HepG2 (cell line): ENCODE data around the gene SGK1. TPM values are rescaled to one million over a fixed set of nuclear protein-coding genes. Genes with fewer than 3 reads are reported as not detected.

Source experiments
- BRD4 ChIP-seq: sonication (generic); formaldehyde crosslinking; IDR thresholded peaks from 2 replicates; pipeline ENCODE4 v1.4.0; 2020; ENCODE audit warnings: missing genetic modification reagents
- CENPT ChIP-seq: sonication (generic); formaldehyde crosslinking; IDR thresholded peaks from 2 replicates; pipeline ENCODE4 v1.8.0; 2022; ENCODE audit warnings: low read depth, mild to moderate bottlenecking, moderate library complexity, missing genetic modification reagents
- CENPX ChIP-seq: sonication (generic); formaldehyde crosslinking; IDR thresholded peaks from 2 replicates; pipeline ENCODE4 v1.9.0; 2021; ENCODE audit warnings: mild to moderate bottlenecking, missing genetic modification reagents, moderate library complexity
- CSRNP2 ChIP-seq: sonication (generic); formaldehyde crosslinking; conservative IDR thresholded peaks from 2 replicates; pipeline ENCODE4 v1.8.0; 2022; ENCODE audit warnings: low read depth, missing genetic modification reagents
- HIVEP1 ChIP-seq: sonication (generic); formaldehyde crosslinking; IDR thresholded peaks from 2 replicates; pipeline ENCODE4 v1.4.0; 2020; ENCODE audit warnings: mild to moderate bottlenecking, missing genetic modification reagents
- HNF1A ChIP-seq, 2 experiments: sonication (generic) in 1 of 2; formaldehyde crosslinking in 1 of 2; IDR thresholded peaks; 2 replicates each; pipeline versions ENCODE4 v1.4.0 to v1.6.1; 2016 to 2020; ENCODE audit warnings: borderline replicate concordance in 1 of 2, low read depth in 1 of 2, mild to moderate bottlenecking in 1 of 2, missing genetic modification reagents in 1 of 2
- HNRNPL ChIP-seq: fragments of 200-400 bp; formaldehyde crosslinking; IDR thresholded peaks from 2 replicates; pipeline ENCODE4 v1.6.1; 2017; ENCODE audit warnings: mild to moderate bottlenecking, low read depth, low read length
- MAFG ChIP-seq: sonication (generic); formaldehyde crosslinking; IDR thresholded peaks from 2 replicates; pipeline ENCODE4 v1.5.1; 2020; ENCODE audit warnings: mild to moderate bottlenecking, missing genetic modification reagents
- RXRA ChIP-seq: sonication (generic); formaldehyde crosslinking; IDR thresholded peaks from 2 replicates; pipeline ENCODE4 v1.5.1; 2020; ENCODE audit warnings: missing genetic modification reagents
- SKI ChIP-seq: fragments of 450-650 bp; IDR thresholded peaks from one replicate; pipeline ENCODE4 v1.6.1; 2018; ENCODE audit warnings: mild to moderate bottlenecking; ENCODE audit not compliant: partially characterized antibody
- TEAD2 ChIP-seq: sonication (generic); formaldehyde crosslinking; IDR thresholded peaks from 2 replicates; pipeline ENCODE4 v1.9.0; 2021; ENCODE audit warnings: missing genetic modification reagents
- TEAD3 ChIP-seq: optimal IDR thresholded peaks from 2 replicates; pipeline ENCODE3; 2016; ENCODE audit warnings: borderline replicate concordance
- UBTF ChIP-seq: sonication (generic); formaldehyde crosslinking; IDR thresholded peaks from 2 replicates; pipeline ENCODE4 v1.4.0; 2020; ENCODE audit warnings: mild to moderate bottlenecking, missing genetic modification reagents
- ZMYM4 ChIP-seq: sonication (generic); formaldehyde crosslinking; IDR thresholded peaks from 2 replicates; pipeline ENCODE4 v1.8.1; 2023; ENCODE audit warnings: mild to moderate bottlenecking, missing genetic modification reagents
- ZNF354B ChIP-seq: sonication (generic); formaldehyde crosslinking; IDR thresholded peaks from 2 replicates; pipeline ENCODE4 v1.8.0; 2022; ENCODE audit warnings: mild to moderate bottlenecking, missing genetic modification reagents
- ZNF839 ChIP-seq: sonication (generic); formaldehyde crosslinking; IDR thresholded peaks from 2 replicates; pipeline ENCODE4 v1.4.0; 2020; ENCODE audit warnings: missing genetic modification reagents, mild to moderate bottlenecking, borderline replicate concordance
- ZSCAN22 ChIP-seq: sonication (generic); formaldehyde crosslinking; IDR thresholded peaks from 2 replicates; pipeline ENCODE4 v1.4.0; 2020; ENCODE audit warnings: mild to moderate bottlenecking, missing genetic modification reagents
- polyA plus RNA-seq, 8 experiments: library from polyadenylated mRNA; depleted of rRNA in 3 of 8; stranded (reverse) in 7 of 8; unstranded in 1 of 8; fragments of >200 nt; fragmentation: Illumina TruSeq in 4 of 8; extraction: Trizol in 4 of 8; gene quantifications; 2 replicates each; pipeline versions ENCODE4 v1.2.1 to v1.2.3, GENCODE V29; 2011 to 2016; ENCODE audit warnings: low read depth in 4 of 8, missing spikeins in 1 of 8, mixed read lengths in 1 of 8; ENCODE audit not compliant: insufficient read depth in 1 of 8
- total RNA-seq, 5 experiments: library from RNA; depleted of rRNA; stranded (reverse); fragments of >200 nt; fragmentation: Illumina TruSeq; extraction: Trizol; gene quantifications; 2 replicates each; pipeline ENCODE4 v1.2.3, GENCODE V29; 2016; ENCODE audit warnings: low read depth in 1 of 5

SGK1 gene
- total and polyA plus RNA-seq, 2 of the 13 experiments (the other 11 are each of a cell fraction or from before 2014, with no cell fraction given), result 56.1 to 56.2 TPM

GRCh38 chr6:134174672-134175531 lies 143.0 kb downstream of the SGK1 start (continued):
- TF ChIP-seq UBTF (CRISPR knock-in tag) (peak; percentile 97), ZNF354B (0 out of 2 replicates have a peak, but pooled peaks have one; percentile 67), SKI (peak; percentile 67), TEAD2 (CRISPR knock-in tag) (no peak), CSRNP2 (CRISPR knock-in tag) (no peak), TEAD3 (CRISPR knock-in tag) (no peak), HNF1A (IDR thresholded peaks at IDR 0.05; ENCODE audit: low read depth) (no peak), HNF1A (CRISPR knock-in tag; IDR thresholded peaks at IDR 0.05; ENCODE audit: borderline replicate concordance) (peak; percentile 56; the same call in 1 of the 2 replicates), HNRNPL (no peak), BRD4 (peak; percentile 49; the same call in 1 of the 2 replicates), ZMYM4 (CRISPR knock-in tag) (peak; percentile 92), HIVEP1 (CRISPR knock-in tag) (no peak; the same call in 1 of the 2 replicates), CENPT (CRISPR knock-in tag) (no peak), RXRA (CRISPR knock-in tag) (peak; percentile 59), ZNF839 (0 out of 2 replicates have a peak, but pooled peaks have one; percentile 45), MAFG (CRISPR knock-in tag) (no peak), CENPX (CRISPR knock-in tag) (no peak), ZSCAN22 (CRISPR knock-in tag) (no peak)
